Measurements from ENCODE around the gene IRS4. TPM values are rescaled to one million over a fixed set of nuclear protein-coding genes. Genes with fewer than 3 reads are reported as not detected.
A peak's percentile ranks its signal among the peaks of the same experiment; 100 is the strongest.

IRS4 gene
- total RNA-seq = not detected
- long read RNA-seq = 0 reads

DNA sequence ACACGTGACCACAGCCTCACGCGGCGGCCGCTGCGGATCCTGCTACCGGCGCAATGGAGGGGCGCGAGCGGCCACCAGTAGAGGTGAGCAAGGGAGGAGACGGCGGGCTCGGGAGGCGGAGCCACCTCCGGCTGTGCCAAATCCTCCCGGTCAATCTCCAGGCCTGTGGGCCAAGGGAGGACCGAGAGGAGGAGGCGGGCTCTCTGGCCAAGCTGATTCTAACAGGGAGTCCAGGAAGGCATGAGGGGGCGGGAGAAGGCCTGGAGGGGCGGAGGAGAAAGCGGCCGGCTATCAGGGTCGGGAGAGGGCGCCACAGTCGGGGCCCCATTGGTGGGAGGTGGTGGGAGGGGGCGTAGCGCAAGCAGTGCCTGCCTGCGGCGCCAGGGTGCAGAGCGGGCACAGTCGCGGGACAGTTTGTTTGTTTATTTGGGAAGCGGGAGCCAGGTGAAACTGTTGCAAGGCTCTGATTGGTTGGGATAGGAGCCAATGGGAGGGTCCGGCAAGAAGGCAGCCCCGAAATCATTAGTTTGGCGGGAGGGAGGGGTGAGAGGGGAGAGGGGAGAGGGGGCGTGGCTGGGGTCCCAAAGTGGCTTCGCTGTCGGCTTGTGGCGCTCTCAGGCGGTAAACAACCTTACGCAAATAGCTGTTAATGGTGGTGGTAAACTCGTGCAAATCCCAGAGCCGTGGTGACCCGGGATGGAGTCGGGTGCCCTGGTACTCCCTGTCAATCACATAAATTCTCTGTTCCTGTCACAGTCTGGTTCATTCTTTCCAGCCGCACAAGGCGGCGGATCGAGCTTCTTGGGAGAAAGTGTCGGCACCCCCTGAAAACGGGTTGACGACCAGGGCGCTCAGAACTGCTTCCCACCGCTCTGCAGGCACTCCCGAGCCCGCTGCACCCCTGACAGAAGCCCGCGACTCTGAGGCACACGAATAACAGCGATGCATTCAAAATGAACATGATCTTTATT is at the start of gene IRS4:
Gene IRS4 (minus strand): TSS at position 55 of the 971 bp plus-strand sequence.
- DNase-seq (peak; percentile 19), ATAC-seq (peak; percentile 68 to 70)
- intact Hi-C loops (cut with DNase I) = no loop called here

DNA sequence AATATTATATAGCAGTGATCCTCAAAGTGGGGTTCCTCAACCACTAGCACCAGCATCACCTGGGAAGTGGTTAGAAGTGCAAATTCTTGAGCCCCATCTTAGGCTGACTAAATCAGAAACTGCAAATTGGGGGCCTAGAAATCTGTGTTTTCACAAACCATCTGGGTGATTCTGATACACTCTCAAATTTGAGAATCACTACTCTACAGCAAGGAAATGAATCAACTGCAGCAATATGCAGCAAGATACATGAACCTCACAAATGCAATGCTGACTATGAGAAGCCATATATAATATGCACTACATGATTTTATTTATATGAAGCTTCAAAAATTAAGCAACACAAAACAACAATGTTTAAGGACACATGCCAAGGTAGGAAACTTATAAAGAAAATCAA is 36.2 kb upstream of the IRS4 start:
- ATAC-seq (no peak), DNase-seq (no peak)
- intact Hi-C loops (cut with DNase I) = no loop called here

DNA sequence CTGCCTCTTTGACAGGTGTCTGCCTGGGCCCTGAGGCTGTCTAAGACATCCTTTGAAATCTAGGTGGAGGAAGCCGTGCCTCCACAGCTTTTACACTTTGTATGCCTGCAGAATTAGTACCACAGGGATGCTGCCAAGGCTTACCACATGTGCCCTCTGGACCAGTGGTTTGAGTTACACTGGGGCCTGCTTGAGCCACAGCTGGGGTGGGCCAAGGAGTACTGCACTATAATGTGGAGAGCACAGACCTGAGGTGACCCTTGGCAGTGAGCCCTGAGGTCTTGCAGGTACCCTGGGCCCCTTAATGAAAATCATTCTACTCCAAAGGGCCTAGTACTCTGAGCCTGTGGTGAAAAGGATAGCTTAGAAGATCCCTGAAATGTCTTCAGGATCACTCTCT is 27.2 kb upstream of the IRS4 start:
- no peak for DNase-seq
- intact Hi-C loops (cut with DNase I) = no loop called here
- ATAC-seq = no peak

DNA sequence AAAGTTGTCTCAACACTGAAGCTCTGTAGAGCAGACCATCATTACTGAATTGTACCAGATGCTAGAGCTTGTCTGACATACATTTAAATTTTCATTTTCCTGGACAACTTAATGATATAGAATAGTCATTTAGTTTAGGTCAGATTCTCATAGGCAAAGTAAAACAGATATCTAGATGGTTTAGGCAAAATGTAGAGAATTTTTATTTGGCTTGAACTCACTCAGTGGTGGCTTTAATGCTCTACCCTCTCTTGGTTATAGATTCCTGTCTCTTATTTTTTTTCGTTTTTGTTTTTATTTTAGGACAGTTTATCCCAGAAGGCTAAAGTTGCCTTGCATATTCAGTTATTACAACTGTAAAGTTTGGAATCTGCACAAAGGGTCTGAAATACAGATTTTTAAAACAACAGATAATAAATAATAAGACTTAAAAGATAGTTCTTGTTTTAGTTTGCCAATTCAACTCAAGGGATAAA is 4.0 kb upstream of the IRS4 start:
- DNase-seq (no peak), ATAC-seq (no peak)
- intact Hi-C loops (cut with DNase I) = no loop called here

DNA sequence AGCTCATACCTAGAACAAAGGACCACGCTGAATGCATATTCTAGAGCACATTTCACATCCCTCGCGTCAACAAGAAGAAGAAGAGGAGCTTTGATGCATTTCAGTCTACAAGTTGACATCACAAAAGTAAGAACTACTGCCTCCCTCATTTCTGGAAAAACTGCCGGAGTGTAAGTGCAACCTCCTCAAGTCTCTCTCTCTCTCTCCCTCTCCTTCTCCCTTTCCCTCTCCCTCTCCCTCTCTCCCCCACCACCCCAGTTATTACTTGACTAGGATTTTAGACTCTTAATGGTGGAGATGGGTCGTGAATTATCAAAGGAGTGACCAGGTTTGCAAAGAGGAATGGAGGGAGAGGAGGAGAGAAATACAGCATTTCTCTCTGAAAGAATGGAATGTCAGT is 1.4 kb upstream of the IRS4 start:
- DNase-seq (no peak), ATAC-seq (no peak)
- intact Hi-C loops (cut with DNase I) = no loop called here

DNA sequence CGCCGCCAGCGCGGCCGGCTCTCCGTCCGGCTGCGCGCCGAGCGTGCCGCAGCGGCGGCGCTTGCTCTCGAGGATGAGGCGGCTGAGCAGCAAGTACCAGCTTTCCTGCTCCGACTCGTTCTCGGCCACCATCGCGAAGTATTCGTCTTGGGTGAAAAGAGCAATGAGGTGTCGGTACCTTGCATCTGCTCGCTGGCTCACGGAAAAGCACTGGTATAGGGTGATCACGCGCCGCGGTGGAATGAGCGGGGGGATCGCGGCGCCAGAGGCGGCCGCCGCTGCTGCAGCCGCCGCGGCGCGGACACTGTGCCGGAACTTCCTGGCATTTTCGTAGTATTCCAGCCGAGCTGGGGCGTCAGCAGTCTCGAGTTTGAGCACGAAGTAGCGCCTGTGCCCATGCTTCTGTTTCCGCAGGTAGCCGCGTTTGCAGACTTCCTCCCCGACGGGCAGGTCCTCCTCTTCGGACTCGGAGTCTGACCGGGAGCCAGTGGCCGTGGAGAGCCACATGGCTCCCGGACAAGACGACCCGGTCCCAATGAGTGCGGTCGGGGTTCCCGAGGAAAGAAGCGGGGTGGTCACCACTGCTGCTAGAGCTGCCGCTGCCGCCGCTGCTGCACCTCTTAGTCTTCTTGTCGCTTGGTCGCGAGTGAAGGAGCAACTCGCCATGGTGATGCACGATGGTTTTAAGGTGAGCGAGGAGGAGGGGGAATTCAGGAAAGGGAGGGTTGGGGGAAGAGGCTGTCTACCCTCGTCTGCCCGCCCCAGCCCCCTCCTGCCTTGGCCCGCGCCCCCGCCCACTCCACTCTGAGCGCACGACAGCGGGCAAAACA is 469 bp downstream of the IRS4 start:
- intact Hi-C loops (cut with DNase I) = no loop called here
- peak; percentile 21 to 46 for ATAC-seq

DNA sequence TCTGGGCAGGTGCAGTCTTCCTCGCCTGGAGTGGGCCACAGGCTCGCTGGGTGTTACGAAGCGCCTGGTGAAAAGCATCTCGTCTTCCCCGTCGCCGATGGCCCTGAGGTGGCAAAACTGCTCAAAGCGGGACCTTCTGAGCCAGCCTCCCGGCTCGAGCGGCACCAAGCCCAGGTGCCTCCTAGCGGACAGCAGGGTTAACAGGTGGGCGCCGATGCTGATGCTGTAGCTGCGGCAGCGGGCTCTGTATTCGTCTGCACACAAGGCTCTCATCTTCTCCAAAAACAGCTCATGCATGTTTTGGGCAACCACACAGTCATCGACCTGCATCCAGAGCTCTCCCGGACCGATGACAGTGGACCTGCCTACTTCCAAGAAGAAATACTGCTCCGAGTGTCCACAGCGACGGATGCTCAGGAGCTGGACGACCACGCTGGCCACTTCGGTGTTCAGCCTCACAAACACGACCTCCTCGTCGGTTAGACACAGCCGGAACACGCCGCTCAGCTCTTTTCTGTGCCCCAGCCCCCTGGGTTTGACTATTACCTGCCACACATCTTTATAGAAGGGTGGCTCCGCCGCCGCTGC is 1.2 kb downstream of the IRS4 start:
- intact Hi-C loops (cut with DNase I) = no loop called here
- DNase-seq = no peak
- no peak for ATAC-seq

More for the DNA sequence above, 469 bp downstream of the IRS4 start:
- DNase-seq = no peak

DNA sequence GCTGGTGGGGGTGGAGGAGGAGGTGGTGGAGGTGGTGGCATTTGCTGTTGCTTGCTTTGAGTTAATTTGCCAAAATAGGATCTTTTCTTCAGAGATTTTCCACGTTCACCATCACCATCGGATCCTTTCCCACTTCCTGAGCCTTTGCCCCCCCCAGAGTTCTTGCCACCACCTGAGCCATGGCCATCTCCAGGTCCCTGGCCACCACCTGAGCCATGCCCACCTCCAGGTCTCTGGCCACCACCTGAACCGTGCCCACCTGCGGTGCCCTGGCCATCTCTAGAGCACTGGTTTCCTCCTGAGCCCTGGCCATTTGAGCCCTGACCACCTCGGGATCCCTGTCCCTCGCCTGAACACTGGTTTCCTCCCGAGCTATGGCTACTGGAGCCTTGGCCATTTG is 1.9 kb downstream of the IRS4 start:
- DNase-seq (no peak), ATAC-seq (no peak)
- intact Hi-C loops (cut with DNase I) = no loop called here

DNA sequence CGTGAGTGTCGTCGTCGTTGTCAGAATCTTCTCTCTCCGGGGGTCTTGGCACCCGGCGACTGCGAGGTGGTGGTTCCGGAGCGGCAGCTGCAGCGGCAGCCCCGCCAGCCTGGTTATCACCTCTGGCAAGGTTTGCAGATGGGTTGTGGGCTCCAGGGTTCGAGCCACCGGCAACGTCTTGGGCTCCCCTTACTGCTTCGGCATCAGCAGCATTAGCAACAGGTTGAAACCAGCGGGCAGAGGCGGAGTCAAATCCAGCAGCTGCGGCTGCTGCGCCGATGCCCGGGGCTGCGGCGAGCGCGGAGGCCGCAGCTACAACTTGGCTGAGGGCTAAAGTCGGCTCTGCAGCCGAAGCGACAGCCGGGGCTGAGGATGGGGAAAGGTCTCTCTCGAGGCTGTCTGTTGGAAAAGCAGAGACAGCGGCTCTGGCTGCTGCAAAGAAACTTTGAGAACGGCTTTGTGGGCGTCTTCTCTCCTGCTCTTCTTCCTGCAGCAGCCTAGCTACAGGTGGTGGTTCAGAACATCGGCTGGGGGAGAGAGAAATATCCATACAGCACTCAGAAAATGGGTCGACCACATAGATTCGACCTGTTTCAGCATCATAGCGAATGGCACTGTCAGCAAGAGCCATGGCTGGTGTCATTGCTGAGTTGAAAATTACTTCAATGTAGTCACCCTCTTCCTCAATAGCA is 3.6 kb downstream of the IRS4 start:
- no peak for ATAC-seq
- DNase-seq = no peak
- intact Hi-C loops (cut with DNase I) = no loop called here

DNA sequence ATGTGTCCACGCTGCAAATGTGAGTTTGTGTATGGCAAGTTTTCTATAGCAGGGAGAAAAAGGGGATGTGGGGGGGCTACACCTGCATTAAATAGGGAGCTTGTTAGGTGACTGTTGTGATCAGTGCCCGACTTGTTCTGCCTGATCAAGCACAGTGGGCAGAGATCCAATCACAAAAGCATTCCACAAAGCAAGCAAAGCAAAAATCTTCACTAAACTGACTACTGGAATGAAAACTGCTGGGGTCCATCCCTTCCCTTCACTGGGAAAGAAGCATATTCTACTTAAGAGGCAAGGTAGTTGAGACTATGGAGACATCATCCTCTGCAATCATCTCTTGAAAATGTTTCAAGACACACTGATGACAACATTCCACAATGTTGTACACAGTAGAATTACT is 5.2 kb downstream of the IRS4 start:
- intact Hi-C loops (cut with DNase I) = no loop called here
- no peak for DNase-seq
- ATAC-seq = no peak

DNA sequence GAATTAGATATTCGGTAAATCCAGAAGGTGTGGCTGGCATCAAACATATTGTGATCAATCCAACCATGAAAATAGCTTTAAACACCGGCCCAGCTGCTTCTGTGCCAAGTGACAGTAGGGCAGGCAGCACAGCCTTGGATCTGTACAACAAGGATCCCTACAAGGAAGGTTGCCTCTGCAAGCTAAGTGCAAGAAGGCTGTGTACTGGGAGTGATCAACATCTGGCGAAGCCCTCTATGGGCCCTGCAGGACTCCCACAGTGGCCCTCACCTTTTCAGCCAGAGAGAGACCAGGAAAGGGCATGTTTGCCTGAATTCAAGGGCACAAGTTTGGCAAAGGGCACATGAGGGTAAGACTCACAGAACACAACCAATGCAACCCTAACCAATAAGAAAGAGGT is 9.6 kb downstream of the IRS4 start:
- ATAC-seq (no peak), DNase-seq (no peak)
- intact Hi-C loops (cut with DNase I) = no loop called here

DNA sequence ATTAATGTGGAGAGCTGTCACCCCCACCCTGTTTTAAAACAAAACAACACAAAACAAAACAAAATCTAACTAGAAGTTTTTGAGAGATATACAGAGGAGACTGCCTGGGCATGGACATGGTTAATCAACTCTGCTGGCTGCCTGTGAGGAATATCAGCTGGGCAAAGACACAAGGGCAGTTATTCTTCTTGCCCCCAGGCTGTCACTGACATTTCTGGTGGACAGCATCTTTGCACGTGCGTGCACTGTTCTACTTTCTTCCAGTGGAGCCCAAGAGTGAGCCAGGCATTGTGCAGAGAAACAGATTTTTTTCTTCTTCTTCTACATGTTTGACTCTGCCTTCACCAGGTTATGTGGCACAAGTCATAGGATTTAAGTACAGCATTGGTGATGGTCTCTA is 13.8 kb downstream of the IRS4 start:
- no peak for DNase-seq
- intact Hi-C loops (cut with DNase I) = no loop called here
- no peak for ATAC-seq

DNA sequence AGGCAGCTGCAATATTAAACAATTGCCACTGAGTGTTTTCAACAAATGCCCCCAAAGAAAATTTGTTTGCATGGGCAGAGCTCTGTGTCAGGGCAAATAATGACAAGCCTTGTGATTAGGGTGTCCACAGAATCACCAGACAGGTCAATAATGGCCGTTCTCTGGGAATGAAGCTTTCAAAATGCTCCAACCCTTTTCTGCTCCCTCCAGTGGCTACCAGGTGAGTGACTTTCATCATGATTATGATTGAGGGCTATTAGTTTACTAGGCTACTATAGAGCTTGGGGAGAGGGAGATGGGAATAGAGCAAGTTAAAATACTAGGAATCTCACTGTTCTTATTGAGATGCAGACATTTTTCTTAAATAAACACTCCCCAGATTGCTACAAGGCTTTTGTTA is 23.5 kb downstream of the IRS4 start:
- no peak for ATAC-seq
- DNase-seq = no peak
- intact Hi-C loops (cut with DNase I) = no loop called here

DNA sequence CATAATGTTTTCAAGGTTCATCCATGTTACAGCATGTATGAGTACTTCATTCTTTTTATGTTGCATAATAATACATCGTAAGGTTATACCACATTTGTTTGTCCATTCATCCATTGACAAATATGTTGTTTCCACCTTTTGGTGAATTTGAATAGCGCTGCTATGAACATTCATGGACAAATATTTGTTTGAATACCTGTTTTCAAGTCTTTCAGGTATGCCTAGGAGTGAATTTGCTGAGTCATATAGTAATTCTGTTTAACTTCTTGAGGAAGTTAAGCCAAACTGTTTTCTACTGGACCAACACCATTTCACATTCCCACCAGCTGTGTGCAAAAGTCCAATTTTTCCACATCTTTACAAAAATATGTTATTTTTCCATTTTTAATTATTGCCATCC is 31.5 kb downstream of the IRS4 start:
- intact Hi-C loops (cut with DNase I) = loop anchor here in 1 of 2 donors (5.0 kb wide), 1 partner anchor 767 kb away; no protein-coding TSS in a partner anchor
- no peak for DNase-seq
- ATAC-seq = no peak

DNA sequence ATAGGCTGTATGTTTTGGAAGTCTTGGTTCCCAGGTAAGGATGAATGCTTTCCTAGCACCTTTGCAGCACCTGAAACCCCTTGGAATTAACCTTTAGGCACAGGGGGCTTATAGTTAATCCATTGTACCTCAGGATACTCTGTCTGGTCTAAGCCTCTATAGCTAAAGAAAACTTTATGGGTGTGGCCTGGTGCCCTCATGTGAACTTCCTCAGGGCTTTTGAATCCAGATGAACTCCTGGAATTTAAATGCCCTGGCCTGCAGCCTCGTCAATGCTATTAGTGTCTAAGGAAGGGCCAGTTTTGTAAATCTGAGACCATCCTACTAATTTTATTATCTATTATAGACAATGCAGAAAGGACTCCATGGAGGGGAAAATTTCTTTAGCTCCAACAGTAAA is 33.8 kb downstream of the IRS4 start:
- intact Hi-C loops (cut with DNase I) = loop anchor here in 1 of 2 donors (5.0 kb wide), 1 partner anchor 770 kb away; no protein-coding TSS in a partner anchor
- ATAC-seq = no peak
- no peak for DNase-seq

DNA sequence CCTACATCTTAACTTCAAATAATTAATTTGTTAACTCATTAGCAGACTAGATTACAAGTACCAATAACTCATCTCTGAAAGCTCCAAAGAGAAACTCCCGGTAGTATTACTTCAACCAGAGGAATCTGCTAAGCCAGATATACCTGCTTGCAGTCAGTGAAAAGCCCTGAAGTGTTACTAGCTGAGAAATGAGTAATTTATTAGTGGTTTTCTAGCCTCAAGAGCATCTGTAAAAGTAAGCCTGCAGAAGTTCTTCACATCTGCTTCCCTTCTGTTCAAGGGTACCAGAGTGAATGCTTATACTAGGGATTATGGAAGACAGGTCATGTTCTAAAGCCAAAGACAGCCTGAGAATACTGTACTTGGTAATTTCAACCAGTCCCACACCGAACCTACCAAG is 34.7 kb downstream of the IRS4 start:
- intact Hi-C loops (cut with DNase I) = loop anchor here in 1 of 2 donors (5.0 kb wide), 1 partner anchor 771 kb away; no protein-coding TSS in a partner anchor
- ATAC-seq (no peak), DNase-seq (no peak)

DNA sequence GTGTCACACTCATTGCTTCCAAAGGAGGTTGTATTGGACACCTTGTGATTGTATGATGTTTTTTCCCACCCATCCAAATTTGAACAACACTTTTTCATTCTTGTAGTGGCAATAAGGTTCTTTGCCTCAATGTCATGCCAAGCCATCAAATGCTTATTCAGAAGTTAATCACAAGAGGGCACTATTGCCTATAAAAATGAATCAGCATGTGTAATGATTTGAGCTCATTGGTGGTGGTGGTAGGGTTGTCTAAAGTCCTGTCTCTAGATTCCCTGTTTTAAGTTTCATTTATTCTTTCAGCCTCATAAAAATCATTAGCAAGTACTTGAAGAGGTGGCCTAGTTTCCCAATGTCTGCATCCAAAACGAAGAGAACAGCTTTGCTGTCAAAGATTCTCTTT is 37.0 kb downstream of the IRS4 start:
- intact Hi-C loops (cut with DNase I) = no loop called here
- no peak for ATAC-seq

DNA sequence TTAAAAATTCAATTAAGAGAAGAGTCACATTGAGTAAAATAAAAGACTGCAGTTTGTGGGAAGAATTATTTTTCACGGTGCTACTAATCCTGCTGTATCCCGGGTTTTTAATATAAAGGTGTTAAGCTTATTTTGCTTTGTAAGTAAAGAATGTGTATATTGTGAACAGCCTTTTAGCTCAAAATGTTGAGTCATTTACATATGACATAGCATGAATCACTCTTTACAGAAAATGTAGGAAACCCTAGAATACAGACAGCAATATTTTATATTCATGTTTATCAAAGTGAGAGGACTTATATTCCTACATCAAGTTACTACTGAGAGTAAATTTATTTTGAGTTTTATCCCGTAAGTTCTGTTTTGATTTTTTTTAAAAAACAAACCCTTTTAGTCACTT is 39.7 kb downstream of the IRS4 start:
- no peak for DNase-seq
- no peak for ATAC-seq
- intact Hi-C loops (cut with DNase I) = no loop called here

More for the DNA sequence above, 37.0 kb downstream of the IRS4 start:
- no peak for DNase-seq
